SU-DHL-6 (cell line): ENCODE measurements around the gene DIAPH3.

ENCODE experiments used
- CTCF ChIP-seq: fragments of 200-600 bp; sonication (generic); IDR thresholded peaks from one replicate; pipeline ENCODE4 v1.5.1; 2017; ENCODE audit warnings: antibody characterized with exemption, mild to moderate bottlenecking, low read length, moderate library complexity; ENCODE audit not compliant: insufficient read depth, poor library complexity, severe bottlenecking
- EZH2phosphoT487 ChIP-seq: fragments of 200-600 bp; sonication (generic), shearing (Covaris generic); conservative IDR thresholded peaks from 2 replicates; pipeline ENCODE4 v1.6.1; 2018; ENCODE audit warnings: mild to moderate bottlenecking, antibody characterized with exemption, low read length, moderate library complexity, mixed read lengths

GRCh38 chr13:59776924-59777690, 386.6 kb downstream of the DIAPH3 start:
- TF ChIP-seq CTCF, result no peak
- TF ChIP-seq EZH2phosphoT487, result no peak
